HEK293T (cell line): ENCODE measurements around the gene C5AR1.

ENCODE experiments used
- ARNT ChIP-seq: fragments of 450-650 bp; IDR thresholded peaks from 2 replicates; pipeline ENCODE4 v1.6.1; 2017; ENCODE audit warnings: mild to moderate bottlenecking
- BHLHE40 ChIP-seq: fragments of 450-650 bp; IDR thresholded peaks from 2 replicates; pipeline ENCODE4 v1.6.1; 2016; ENCODE audit warnings: mild to moderate bottlenecking, moderate library complexity, borderline replicate concordance
- FOXA1 ChIP-seq: fragments of 450-650 bp; IDR thresholded peaks from 2 replicates; pipeline ENCODE4 v1.6.1; 2016; ENCODE audit warnings: mild to moderate bottlenecking
- FOXK2 ChIP-seq: fragments of 450-650 bp; IDR thresholded peaks from 2 replicates; pipeline ENCODE4 v1.6.1; 2016; ENCODE audit warnings: mild to moderate bottlenecking
- FOXM1 ChIP-seq: fragments of 450-650 bp; IDR thresholded peaks from 2 replicates; pipeline ENCODE4 v1.6.1; 2017; ENCODE audit warnings: mild to moderate bottlenecking, borderline replicate concordance
- HDGF ChIP-seq: fragments of 450-650 bp; IDR thresholded peaks from 2 replicates; pipeline ENCODE4 v1.6.1; 2017; ENCODE audit warnings: antibody characterized with exemption, borderline replicate concordance
- L3MBTL2 ChIP-seq: fragments of 450-650 bp; conservative IDR thresholded peaks from 2 replicates; pipeline ENCODE4 v1.6.1; 2016; ENCODE audit warnings: mild to moderate bottlenecking
- NFRKB ChIP-seq: fragments of 450-650 bp; IDR thresholded peaks from 2 replicates; pipeline ENCODE4 v1.6.1; 2016; ENCODE audit warnings: mild to moderate bottlenecking, moderate library complexity
- PKNOX1 ChIP-seq: fragments of 450-650 bp; IDR thresholded peaks from 2 replicates; pipeline ENCODE4 v1.6.1; 2016
- SP1 ChIP-seq: fragments of 450-650 bp; IDR thresholded peaks from 2 replicates; pipeline ENCODE4 v1.6.1; 2017
- SUZ12 ChIP-seq: fragments of 450-650 bp; IDR thresholded peaks from 2 replicates; pipeline ENCODE4 v1.6.1; 2016; ENCODE audit warnings: mild to moderate bottlenecking
- ZNF384 ChIP-seq: fragments of 450-650 bp; IDR thresholded peaks from 2 replicates; pipeline ENCODE4 v1.6.1; 2016

- TF ChIP-seq BHLHE40 (no peak), L3MBTL2 (no peak), SP1 (no peak), ZNF384 (no peak), HDGF (no peak), FOXA1 (no peak), SUZ12 (no peak), FOXM1 (no peak), PKNOX1 (no peak), NFRKB (no peak), FOXK2 (no peak), ARNT (no peak)
Measured at GRCh38 chr19:47340477-47341208, 31.0 kb downstream of the C5AR1 start.
